Smooth muscle cell of bladder (primary cell): ENCODE results near the gene LRWD1. TPM values are rescaled to one million over a fixed set of nuclear protein-coding genes. Genes with fewer than 3 reads are reported as not detected.

Experiments
- total RNA-seq: library from RNA; depleted of rRNA; stranded (reverse); fragments of >200 nt; gene quantifications from 2 replicates; pipeline ENCODE4 v1.2.3, GENCODE V29; 2014

LRWD1 gene
- 12.9 and 15.8 TPM in 2 replicates for total RNA-seq

DNA sequence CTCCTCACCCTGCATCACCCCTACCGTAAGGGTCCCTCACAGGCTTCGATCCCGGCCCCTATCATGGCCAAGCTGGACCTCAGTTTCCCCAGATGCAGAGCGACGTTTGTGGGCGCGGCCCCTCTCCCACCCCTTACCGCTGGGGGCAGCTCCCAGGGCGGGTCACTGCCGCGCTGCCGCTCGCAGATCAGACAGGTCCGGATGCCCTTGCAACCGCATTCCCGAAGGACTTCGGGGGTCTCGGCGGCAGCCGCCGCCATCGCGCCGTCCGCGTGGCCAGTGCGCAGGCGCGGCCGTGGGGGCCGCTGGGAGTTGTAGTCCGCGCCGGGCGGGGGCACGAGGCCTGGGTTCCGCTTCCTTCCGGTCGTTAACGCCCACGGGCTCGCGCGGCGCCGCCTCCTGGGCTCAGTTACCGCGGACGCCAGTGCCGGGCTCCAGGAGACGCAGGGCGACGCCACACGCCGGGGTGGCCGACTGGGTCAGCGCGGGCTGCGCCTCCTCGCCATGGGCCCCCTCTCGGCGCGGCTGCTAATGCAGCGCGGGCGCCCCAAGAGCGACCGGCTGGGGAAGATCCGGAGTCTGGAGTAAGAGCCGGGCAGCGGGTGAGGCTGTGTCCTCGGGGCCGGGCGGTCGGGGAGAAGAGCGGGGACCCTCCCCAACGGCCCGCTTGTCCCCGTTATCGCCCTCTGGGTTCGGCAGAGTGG is at the start of gene LRWD1, which contains the start of gene ALKBH4:
TSS of gene LRWD1 (plus strand) at position 408 of the 704 bp plus-strand sequence. CDS start at position 505, 97 bp downstream.
TSS of gene ALKBH4 (minus strand) at position 287 of the 704 bp plus-strand sequence. CDS start at position 260, 27 bp downstream.

GRCh38 chr7:102433219-102434038 is 31.4 kb upstream of the LRWD1 start, which contains the start of gene ORAI2:
TSS of gene ORAI2 (plus strand) at chr7:102433575. CDS start at chr7:102438957, 5,382 bp downstream.

DNA sequence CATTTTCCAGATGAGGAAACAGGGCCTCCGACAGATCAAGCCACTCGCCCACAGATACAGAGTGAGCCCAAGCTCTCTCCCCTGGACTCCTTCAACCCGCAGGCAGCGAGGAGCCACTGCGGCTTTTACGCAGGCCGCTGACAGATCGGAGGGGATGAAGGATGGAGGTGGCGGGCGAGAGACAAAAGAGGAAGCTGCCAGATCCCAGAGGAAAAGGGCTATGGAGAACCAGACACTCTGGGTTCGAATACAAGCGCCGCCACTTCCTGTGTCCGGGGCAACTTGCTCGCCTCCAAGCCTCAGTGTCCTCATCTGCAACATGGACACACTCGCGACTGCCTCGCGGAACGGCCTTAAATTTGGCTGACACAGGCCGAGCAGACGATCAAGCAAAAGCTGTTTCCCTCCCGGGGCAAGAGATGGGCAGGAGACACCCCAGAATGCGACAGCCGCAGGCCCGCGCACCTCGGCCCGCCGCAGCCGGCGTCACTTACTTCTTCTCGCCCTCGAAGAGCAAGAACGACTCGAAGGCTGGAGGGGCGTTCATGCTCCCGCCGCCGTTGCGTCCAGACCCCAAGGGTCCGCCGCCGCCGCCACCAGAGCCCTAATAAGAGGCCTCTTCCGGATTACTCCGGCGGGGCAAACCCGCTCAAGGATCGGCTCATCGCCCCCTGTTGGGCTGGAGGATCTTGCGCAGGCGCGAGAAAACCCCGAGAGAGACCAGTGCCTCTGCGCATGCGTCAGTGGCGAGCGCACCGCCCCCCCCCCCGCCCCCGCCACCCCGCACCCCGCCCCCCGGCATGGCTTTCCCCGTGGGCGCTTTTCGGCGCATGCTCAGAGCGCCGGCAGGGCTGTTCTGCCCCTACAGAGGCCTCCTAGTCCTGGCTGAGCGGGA is 13.8 kb downstream of the LRWD1 start, which contains the start of gene POLR2J:
TSS of gene POLR2J (minus strand) at position 609 of the 895 bp plus-strand sequence. CDS start at position 547, 62 bp downstream.

GRCh38 chr7:102517550-102518147 is 52.9 kb downstream of the LRWD1 start, which contains the start of gene RASA4B:
TSS of gene RASA4B (minus strand) at chr7:102517777. CDS start at chr7:102517710, 67 bp downstream.

Other genes starting within 250 kb of the LRWD1 start
- gene SH2B2, start 178.1 kb upstream of the LRWD1 start, total RNA-seq = 0.85 and 1.2 TPM in 2 replicates
- not detected in 2 replicates for gene SPDYE6, start 108.5 kb upstream of the LRWD1 start, total RNA-seq
- gene PRKRIP1, start 68.6 kb upstream of the LRWD1 start, total RNA-seq = 11.4 and 11.6 TPM in 2 replicates
- gene ORAI2, start 31.4 kb upstream of the LRWD1 start, total RNA-seq = 22.8 and 37.3 TPM in 2 replicates
- gene ALKBH4, start 121 bp upstream of the LRWD1 start, total RNA-seq = 10.0 and 10.9 TPM in 2 replicates
- 39.7 and 40.0 TPM in 2 replicates for gene POLR2J, start 13.9 kb downstream of the LRWD1 start, total RNA-seq
- 1.8 and 2.0 TPM in 2 replicates for gene RASA4B, start 52.8 kb downstream of the LRWD1 start, total RNA-seq
- 1.3 and 1.7 TPM in 2 replicates for gene UPK3BL2, start 78.7 kb downstream of the LRWD1 start, total RNA-seq
- not detected in 2 replicates for gene SPDYE2, start 86.2 kb downstream of the LRWD1 start, total RNA-seq
- 17.9 and 32.2 TPM in 2 replicates for gene POLR2J3, start 107.6 kb downstream of the LRWD1 start, total RNA-seq
- gene RASA4, start 151.8 kb downstream of the LRWD1 start, total RNA-seq = 7.0 and 10.6 TPM in 2 replicates
- gene UPK3BL1, start 177.8 kb downstream of the LRWD1 start, total RNA-seq = 5.5 and 12.9 TPM in 2 replicates
- gene SPDYE2B, start 185.3 kb downstream of the LRWD1 start, total RNA-seq = not detected in 2 replicates
- gene POLR2J2, start 206.7 kb downstream of the LRWD1 start, total RNA-seq = 2.1 and 3.9 TPM in 2 replicates